Activated CD4-positive, CD25-positive, alpha-beta regulatory T cell treated with anti-CD3 and anti-CD28 coated beads, Interleukin-2, amount 50 U/mL, for 72 hours (primary cell): ENCODE data around the gene FAM222A.
"Not testable (repeated sequence)": the region's sequence is repeated elsewhere in the genome, so short reads cannot be mapped to it uniquely, and the experiment has no call there.

Experiments
- DNase-seq: peaks from one replicate; pipeline ENCODE4 v3.0.0; 2021

Gene FAM222A

DNA sequence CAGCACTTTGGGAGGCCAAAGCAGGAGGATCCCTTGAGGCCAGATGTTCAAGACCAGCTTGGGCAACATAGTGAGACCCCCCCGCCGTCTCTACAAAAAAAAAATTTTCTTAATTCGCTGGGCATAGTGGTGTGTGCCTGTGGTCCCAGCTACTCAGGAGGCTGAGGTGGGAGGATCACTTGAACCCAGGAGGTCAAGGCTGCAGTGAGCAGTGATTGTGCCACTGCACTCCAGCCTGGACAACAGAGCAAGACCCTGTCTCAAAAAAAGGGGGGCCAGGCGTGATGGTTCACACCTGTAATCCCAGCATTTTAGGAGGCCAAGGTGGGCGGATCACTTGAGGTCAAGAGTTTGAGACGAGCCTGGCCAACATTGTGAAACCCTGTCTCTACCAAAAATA, 19.0 kb upstream of the FAM222A start:
- not testable (repeated sequence) for DNase-seq

DNA sequence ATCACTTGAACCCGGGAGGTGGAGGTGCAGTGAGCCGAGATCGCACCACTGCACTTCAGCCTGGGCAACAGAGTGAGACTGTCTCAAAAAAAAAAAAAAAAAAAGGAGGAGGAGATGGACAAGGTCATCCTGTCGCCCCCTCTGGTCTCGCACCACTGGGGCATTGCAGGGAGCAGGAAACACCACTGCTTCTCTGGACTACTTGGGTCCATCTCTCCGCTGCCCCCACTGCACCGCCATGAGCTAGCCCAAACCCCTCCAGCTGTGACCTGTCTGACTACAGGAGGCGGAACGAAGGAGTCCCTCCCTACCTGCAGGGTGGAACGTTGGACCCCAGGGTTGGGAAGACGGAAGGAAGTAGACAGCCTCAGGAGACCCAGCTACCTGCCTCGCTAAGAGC, 18.2 kb upstream of the FAM222A start:
- no peak for DNase-seq

- no peak for DNase-seq
These were observed 17.6 kb upstream of the FAM222A start for GRCh38 chr12:109695961-109696461.

DNA sequence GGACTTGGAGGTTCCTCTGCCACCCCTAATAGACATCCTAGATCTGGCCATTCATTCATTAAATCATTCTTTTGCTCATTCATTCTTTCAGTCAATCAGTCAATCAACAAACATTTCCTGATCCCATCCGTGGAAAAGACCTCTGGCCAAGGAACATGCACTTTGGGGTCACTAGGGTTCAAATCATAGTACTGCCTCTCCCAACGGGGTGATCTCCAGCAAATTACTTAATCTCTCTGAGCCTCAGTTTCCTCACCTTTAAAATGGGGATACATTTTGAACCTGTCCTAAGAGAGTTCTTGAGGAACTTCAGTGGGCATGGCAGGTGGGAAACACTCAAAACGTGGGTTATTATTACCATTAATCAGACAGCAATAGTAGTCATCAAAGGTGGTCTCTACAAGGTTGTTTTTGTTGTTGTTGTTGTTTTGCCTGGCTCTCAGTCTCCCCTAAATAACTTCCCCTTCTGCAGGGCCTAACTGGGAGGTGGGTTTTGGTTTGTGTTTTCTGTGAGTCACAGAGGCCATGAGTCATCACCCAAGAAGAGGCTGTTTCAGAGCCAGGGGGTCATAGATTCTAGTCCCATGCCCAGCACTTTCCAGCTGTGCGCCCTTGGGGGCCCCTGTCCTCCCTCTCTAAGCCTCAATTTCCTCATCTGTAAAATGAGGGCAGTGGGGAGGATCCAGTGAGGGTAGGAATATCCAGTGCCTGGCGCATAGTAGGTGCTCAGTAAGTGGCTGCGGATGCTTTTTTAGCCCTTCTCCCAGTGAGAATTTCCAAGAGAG, 16.9 kb upstream of the FAM222A start:
- DNase-seq: no peak

DNA sequence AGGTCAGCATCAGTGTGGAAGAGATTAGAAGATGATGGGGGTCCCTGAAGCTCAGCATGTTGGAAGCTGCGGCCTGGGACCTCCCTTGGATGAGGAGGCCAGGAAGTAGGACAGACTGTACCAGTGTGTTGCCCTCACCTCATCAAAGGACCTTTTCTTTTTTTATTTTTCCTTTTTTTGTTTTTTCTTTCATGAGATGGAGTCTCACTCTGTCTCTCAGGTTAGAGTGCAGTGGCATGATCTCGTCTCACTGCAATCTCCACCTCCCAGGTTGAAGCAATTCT, 16.4 kb upstream of the FAM222A start:
- DNase-seq: no peak

- no peak for DNase-seq
These were observed 15.7 kb upstream of the FAM222A start for GRCh38 chr12:109697877-109698468.

DNA sequence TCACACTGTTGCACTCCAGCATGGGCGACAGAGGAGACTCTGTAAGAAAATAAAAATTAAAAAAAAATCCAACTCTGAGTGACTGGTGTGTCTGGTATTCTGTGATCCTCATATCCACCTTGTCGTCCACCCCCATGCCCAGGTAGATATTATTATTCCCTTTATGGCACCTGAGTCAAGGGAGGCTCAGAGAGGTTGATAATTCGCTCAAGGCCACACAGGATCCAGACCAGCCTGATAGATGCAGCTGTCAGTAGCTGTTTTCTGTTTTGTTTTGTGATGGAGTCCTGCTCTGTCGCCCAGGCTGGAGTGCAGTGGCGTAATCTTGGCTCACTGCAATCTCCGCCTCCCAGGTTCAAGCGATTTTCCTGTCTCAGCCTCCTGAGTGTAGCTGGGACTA, 14.8 kb upstream of the FAM222A start:
- no peak for DNase-seq

- DNase-seq: no peak
These were observed 12.6 kb upstream of the FAM222A start for GRCh38 chr12:109701064-109701463.

DNA sequence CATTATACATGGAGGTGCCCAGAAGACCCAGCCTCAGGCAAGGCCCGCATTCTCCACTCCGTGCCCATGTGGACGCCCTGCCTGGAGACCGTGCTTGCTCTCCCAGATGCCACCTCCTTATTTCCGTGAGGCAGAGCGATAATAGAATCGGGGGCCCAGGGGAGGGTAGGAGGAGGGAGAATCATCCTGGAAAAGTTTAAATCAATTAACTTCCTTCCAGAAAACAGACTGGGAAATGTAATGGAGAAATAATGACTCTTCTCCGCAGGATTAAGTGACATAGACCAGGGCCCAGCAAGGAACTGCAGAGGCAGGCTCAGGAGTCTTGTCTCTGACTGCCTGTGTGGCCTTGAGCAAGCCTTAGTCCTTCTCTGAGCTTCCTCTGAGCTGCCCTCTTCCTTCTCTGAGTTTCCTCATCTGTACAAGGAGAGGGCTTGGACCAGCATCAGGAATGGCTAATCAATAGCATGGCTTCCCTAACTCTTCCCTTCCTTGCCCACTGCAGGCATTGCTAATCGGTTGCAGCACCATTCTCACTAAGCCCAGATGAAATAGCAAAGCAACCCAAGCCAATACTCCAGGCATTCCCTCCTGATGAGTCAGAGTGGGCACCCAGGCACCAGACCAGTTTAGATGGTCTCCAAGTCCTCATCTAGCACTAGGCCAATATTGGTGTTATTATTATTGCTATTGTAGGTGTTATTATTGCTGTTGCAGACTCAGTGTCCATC, 11.3 kb upstream of the FAM222A start:
- no peak for DNase-seq

DNA sequence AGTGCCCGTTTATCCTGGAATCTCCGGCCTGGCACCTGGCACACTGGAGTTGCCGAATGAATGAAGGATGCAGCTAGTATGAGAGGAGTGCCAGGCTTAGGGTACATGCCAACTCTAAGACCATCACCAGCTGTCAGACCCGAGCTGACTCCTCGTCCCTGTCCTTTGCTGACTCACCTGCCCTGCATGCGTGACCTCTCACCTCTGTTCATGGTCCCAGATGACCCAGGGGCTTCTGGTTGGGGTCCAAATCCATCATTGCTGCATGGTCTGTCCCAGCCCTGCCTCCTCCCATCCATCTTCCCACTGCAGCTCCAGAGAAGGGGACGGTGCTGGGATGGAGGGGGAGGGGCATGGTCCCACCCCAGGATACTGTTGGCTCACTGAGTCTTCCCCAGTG, 9.9 kb upstream of the FAM222A start:
- no peak for DNase-seq

DNA sequence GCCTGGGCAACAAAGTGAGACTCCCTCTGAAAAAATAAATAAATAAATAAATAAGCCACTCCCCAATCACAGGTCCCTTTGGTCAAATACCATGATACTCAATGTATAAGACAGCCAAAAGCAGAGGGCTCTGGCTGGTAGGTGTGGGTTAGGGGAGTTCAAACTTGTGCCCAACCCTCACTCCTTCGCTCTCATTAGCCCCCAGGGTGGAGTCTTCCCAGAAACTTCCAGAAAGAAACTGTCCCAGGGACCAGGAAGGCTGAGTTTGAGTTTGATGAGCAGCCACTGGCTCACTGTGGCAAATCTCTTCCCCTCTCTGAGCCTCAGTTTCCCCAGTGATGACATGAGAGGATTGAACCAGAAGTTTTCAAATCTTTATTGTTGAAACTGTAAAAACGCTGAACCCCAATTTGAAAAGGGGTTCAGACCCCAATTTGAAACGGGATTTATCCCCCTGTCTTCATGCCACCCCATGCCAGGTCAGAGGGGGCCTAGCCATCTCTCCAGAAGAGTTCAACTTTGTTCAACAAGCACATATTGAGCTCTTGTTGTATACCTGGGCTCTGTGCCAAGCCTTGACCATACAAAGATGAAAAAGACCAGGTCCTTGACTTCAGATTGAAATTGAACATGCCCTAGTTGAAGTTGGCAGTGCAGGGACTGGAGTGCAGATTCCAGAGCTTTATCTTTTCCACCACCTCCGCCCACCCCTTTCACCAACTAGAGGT, 9.1 kb upstream of the FAM222A start:
- no peak for DNase-seq

GRCh38 chr12:109705291-109705690, 8.3 kb upstream of the FAM222A start:
- DNase-seq: no peak

DNA sequence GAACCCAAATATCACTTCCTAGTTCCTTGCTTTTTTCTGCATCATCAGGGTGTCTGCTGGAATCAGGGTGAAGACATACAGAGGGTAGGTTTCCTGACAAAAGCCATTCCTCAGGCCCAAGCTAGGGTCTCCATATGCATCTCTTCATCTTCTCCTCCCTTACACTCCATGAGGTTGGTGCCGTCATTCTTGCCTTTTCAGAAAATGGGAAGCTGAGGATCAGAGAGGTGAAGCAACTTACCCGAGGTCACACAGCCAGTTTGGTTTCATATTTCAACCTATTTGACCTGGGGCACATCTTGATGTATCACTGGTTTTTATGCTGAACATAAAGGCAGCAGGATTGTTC, 7.3 kb upstream of the FAM222A start:
- DNase-seq: no peak

- no peak for DNase-seq
These were observed 6.7 kb upstream of the FAM222A start for GRCh38 chr12:109706747-109707469.

DNA sequence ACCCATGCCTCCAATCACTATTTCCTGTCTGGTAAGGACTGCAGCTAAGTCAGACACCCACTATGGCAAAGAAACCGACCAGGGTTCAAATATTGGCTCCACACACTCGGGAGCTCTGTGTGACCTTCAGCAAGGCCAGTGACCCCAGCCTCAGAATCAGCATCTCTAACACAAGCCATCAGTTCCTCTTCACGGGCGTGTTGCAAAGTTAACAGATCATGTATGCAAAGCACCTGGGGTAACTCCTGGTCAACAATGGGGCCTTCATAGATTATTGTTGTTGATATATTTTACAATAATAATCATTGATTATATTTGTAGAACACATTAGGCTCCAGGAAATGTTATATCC, 6.2 kb upstream of the FAM222A start:
- no peak for DNase-seq

GRCh38 chr12:109708939-109709338, 4.7 kb upstream of the FAM222A start:
- DNase-seq: no peak

- DNase-seq: no peak
These were observed 4.1 kb upstream of the FAM222A start for GRCh38 chr12:109709401-109709991.

- no peak for DNase-seq
These were observed 3.3 kb upstream of the FAM222A start for GRCh38 chr12:109710205-109710746.

GRCh38 chr12:109710747-109711595, 2.7 kb upstream of the FAM222A start:
- no peak for DNase-seq

DNA sequence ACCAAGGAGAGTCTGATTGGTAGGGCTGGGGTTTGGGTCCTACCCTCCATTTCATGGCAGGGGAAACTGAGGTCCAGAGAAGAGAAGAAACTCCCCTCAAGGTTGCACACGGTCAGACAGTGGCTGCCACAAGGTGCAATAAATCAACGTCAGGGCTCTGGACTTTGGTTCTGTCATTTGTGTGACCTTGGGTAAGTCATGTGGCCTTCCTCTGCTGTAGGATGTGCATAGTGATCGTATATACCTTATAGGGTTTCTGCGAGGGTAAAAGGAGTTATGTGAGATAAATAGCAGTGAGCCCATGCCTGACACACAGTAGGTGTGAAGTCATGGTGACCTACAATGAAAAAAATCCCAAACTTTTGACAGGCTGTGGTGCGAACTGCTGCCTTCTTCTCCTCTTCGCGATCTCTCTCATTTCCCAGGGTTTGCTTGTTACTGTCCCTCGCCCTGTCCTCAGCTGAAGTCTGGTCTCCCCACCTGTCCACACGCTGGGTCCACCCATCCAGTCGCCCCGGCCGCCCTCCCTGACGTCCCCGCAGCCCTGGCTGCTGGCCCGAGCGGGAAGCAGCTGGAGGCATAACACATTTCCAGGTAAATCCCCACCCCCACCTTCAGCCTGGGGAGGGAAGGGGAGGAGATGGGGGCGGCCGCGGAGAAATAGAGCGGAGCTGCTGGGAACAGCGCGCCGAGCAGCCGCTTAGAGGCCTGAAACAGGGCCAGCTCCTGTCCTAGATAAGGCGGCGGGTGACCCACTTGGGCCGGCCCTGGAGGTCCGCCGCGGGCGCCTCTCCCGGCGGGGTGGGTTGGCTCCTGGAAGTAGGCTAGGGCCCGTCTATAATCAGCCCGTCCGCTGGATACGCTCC, 1.8 kb upstream of the FAM222A start:
- no peak for DNase-seq
